GM21619 (cell line): ENCODE data around the gene FRMD8.

Experiments used
- ATAC-seq: cut with Tn5 transposase; IDR thresholded peaks from one replicate; pipeline ENCODE4 v1.9.1; 2021; ENCODE audit not compliant: unreplicated experiment

FRMD8 gene

GRCh38 chr11:65423516-65424204 is 37.2 kb downstream of the FRMD8 start:
- no peak for ATAC-seq

GRCh38 chr11:65424205-65425104 is 38.0 kb downstream of the FRMD8 start:
- ATAC-seq = no peak

GRCh38 chr11:65425105-65425970 is 38.9 kb downstream of the FRMD8 start:
- ATAC-seq = no peak

- ATAC-seq = no peak
These were observed 39.8 kb downstream of the FRMD8 start for GRCh38 chr11:65425971-65426838.

- no peak for ATAC-seq
These were observed 40.6 kb downstream of the FRMD8 start for GRCh38 chr11:65426839-65427690.

- no peak for ATAC-seq
These were observed 41.5 kb downstream of the FRMD8 start for GRCh38 chr11:65427691-65428577.

GRCh38 chr11:65428578-65429067 is 42.2 kb downstream of the FRMD8 start:
- ATAC-seq = no peak

GRCh38 chr11:65429068-65429681 is 42.7 kb downstream of the FRMD8 start:
- no peak for ATAC-seq

GRCh38 chr11:65429724-65430405 is 43.4 kb downstream of the FRMD8 start:
- no peak for ATAC-seq

- no peak for ATAC-seq
These were observed 44.2 kb downstream of the FRMD8 start for GRCh38 chr11:65430406-65431217.

GRCh38 chr11:65431451-65432099 is 45.1 kb downstream of the FRMD8 start:
- no peak for ATAC-seq

- no peak for ATAC-seq
These were observed 45.7 kb downstream of the FRMD8 start for GRCh38 chr11:65432100-65432650.

- no peak for ATAC-seq
These were observed 46.5 kb downstream of the FRMD8 start for GRCh38 chr11:65432686-65433582.

GRCh38 chr11:65433657-65434056 is 47.2 kb downstream of the FRMD8 start:
- no peak for ATAC-seq
